ENCODE measurements around the gene ZNF518B. TPM values are rescaled to one million over a fixed set of nuclear protein-coding genes. Genes with fewer than 3 reads are reported as not detected.
"Not testable (repeated sequence)": the region's sequence is repeated elsewhere in the genome, so short reads cannot be mapped to it uniquely, and the experiment has no call there.

The ZNF518B gene
- total and polyA plus RNA-seq, 9 donors: 9.8 to 22.3 (median 13.9) TPM

DNA sequence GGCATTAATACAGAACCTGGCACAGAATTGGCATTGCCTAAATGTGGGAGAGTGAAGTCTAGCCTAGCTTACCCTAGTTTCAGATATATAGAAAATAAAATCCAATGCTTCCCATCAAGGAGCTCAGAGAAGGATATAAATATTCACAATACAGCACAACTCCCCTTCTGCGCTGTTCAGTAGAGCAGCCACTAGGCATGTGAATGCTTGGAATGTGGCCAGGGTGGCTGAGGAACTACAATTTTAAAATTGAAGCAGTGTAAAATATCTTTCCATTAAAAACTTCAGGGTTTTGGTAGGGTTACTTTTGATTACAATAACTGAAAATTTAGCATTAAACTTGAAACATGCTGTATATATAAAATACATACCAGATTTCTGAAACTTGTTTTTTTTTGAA is 19.5 kb downstream of the ZNF518B start:
- Histone ChIP-seq H3K27ac (ENCODE audit: low read length) (no peak overlapping the region), H3K4me3 (ENCODE audit: low read length) (no peak overlapping the region), H3K36me3 (ENCODE audit: control insufficient read depth, insufficient read depth, low read length) (no peaks in the 10 kb centered on the region), H3K27me3 (ENCODE audit: control insufficient read depth, insufficient read depth, low read length) (no peaks in the 10 kb centered on the region), H3K9me3 (replicated peaks; ENCODE audit: control insufficient read depth, low read depth, low read length) (peaks cover 7% of the 10 kb centered on the region), H3K4me1 (ENCODE audit: control insufficient read depth, insufficient read depth, low read length) (no peaks in the 10 kb centered on the region)
- no CpG with 5 or more reads among the region's 1 CpG for WGBS (ENCODE audit: insufficient coverage)
- DNase-seq: no peak

DNA sequence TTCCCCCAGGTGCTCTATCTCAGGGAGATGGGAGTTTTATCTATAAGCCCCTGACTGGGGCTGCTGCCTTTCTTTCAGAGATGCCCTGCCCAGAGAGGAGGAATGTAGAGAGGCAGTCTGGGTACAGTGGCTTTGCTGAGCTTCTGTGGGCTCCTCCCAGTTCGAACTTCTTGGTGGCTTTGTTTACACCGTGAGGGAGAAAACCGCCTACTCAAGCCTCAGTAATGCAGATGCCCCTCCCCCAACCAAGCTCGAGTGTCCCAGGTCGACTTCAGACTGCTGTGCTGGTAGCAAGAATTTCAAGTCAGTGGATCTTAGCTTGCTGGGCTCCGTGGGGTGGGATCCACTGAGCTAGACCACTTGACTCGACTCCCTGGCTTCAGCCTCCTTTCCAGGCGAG is 29.5 kb downstream of the ZNF518B start:
- not testable (repeated sequence) for H3K4me3 ChIP-seq (ENCODE audit: low read length); DNase-seq; H3K27ac ChIP-seq (ENCODE audit: low read length); H3K4me1 ChIP-seq (ENCODE audit: control insufficient read depth, insufficient read depth, low read length); H3K9me3 ChIP-seq (replicated peaks; ENCODE audit: control insufficient read depth, low read depth, low read length); H3K36me3 ChIP-seq (ENCODE audit: control insufficient read depth, insufficient read depth, low read length); H3K27me3 ChIP-seq (ENCODE audit: control insufficient read depth, insufficient read depth, low read length)
- 84% methylated on average over 8 of the region's 8 CpGs for WGBS (ENCODE audit: insufficient coverage)

DNA sequence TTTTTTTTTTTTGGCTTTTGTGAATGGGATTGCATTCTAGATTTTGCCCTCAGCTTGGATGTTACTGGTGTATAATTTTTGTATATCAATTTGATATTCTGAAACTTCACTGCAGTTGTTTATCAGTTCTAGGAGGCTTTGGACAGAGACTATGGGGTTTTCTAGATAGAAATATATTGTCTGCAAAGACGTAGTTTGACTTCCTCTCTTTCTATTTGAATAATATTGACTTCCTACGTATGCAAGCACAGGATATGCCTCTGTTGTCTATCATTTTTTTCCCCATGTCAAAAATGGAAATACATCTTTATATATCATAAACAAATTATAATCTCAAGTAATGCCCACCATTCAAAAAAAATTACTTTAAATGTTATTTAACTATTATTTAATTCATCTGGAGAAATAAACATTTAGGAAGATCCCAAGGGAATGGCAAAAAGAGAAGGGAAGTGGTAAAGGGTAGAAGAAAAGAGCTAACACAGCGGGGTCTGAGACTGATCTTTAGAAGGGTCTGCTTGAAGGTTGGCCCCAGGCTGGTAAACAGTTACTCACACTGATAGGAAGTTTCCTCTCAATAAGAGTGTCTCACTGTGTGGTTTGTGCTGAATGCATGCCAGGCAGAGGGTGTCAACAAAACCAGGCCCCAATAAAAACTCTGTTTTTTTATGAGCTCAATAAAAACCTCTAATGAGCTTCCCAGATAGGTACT is 35.7 kb downstream of the ZNF518B start:
- no peaks in the 10 kb centered on the region for H3K36me3 ChIP-seq (ENCODE audit: control insufficient read depth, insufficient read depth, low read length)
- WGBS (ENCODE audit: insufficient coverage): 17% methylated on average over 1 of the region's 3 CpGs
- no peak for DNase-seq
- no peaks in the 10 kb centered on the region for H3K4me1 ChIP-seq (ENCODE audit: control insufficient read depth, insufficient read depth, low read length)
- H3K27ac ChIP-seq (ENCODE audit: low read length): no peak overlapping the region
- no peak overlapping the region for H3K4me3 ChIP-seq (ENCODE audit: low read length)
- H3K27me3 ChIP-seq (ENCODE audit: control insufficient read depth, insufficient read depth, low read length): no peaks in the 10 kb centered on the region
- H3K9me3 ChIP-seq (replicated peaks; ENCODE audit: control insufficient read depth, low read depth, low read length): no peaks in the 10 kb centered on the region

DNA sequence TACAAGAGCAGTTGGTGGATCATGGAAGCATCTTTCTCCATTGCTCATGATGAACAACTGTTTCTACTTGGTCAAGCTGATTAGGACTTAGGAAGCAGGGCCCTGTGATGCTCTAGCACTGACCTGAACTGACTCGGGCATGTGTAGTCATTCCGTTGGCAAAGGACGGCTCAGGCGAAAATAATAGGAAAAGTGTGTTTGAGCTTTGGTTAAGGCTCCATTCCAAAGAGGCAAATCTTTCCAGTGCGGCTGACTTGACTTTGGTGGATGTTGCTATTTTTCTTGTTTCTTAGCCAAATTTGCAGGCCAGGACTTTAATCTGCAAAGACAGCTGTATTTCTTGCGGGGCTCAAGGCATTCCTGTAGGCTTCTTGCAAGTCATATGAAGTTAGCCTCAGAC is 39.5 kb downstream of the ZNF518B start:
- whole genome bisulfite sequencing (ENCODE audit: insufficient coverage): 78% methylated on average over 6 of the region's 6 CpGs
- Histone ChIP-seq H3K27ac (ENCODE audit: low read length) (no peak overlapping the region), H3K36me3 (ENCODE audit: control insufficient read depth, insufficient read depth, low read length) (no peaks in the 10 kb centered on the region), H3K9me3 (replicated peaks; ENCODE audit: control insufficient read depth, low read depth, low read length) (no peaks in the 10 kb centered on the region), H3K27me3 (ENCODE audit: control insufficient read depth, insufficient read depth, low read length) (no peaks in the 10 kb centered on the region), H3K4me1 (ENCODE audit: control insufficient read depth, insufficient read depth, low read length) (no peaks in the 10 kb centered on the region), H3K4me3 (ENCODE audit: low read length) (no peak overlapping the region)
- DNase-seq: no peak

DNA sequence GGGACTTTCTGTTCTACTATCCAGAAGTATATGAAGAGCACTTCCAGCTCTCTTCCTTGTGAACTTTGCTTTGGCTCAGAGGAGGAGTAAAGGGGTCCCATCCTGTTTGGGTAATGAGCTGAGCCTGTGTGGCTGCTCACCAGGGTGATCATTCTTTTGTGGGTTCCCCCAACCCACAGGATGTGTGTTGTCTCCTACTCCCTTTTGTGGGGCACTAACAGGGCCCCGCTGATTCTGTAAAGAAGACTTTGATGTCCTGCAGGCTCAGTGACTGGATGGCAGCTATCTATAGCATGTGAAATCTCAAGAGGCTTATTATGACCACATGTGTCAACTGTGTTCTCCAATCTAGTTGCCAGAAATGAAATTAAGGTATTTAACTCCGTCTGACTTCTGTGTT is 40.8 kb downstream of the ZNF518B start:
- no peaks in the 10 kb centered on the region for H3K36me3 ChIP-seq (ENCODE audit: control insufficient read depth, insufficient read depth, low read length)
- no peak overlapping the region for H3K4me3 ChIP-seq (ENCODE audit: low read length)
- DNase-seq: no peak
- WGBS (ENCODE audit: insufficient coverage): 75% methylated on average over 1 of the region's 2 CpGs
- no peaks in the 10 kb centered on the region for H3K4me1 ChIP-seq (ENCODE audit: control insufficient read depth, insufficient read depth, low read length)
- no peaks in the 10 kb centered on the region for H3K9me3 ChIP-seq (replicated peaks; ENCODE audit: control insufficient read depth, low read depth, low read length)
- H3K27me3 ChIP-seq (ENCODE audit: control insufficient read depth, insufficient read depth, low read length): no peaks in the 10 kb centered on the region
- H3K27ac ChIP-seq (ENCODE audit: low read length): no peak overlapping the region

DNA sequence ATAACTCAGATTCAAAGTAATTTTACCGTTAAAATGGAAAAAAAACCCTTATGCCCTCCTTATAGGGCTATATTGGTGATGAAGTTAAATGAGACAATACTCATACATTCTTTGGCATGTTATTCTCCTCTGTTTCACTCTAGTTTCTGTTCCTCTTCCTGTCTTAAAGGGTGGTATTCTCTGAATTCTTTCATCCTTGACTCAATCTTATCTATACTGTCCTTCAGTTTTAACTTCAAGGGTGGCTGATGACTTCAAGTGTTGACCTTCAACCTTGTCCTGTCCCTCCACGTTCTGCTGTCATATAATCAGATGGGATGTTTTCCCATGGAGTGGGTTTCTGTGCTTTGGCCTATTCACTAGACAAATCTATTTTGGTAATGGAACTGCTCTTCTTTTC is 44.0 kb downstream of the ZNF518B start:
- H3K4me1 ChIP-seq (ENCODE audit: control insufficient read depth, insufficient read depth, low read length): no peaks in the 10 kb centered on the region
- H3K27me3 ChIP-seq (ENCODE audit: control insufficient read depth, insufficient read depth, low read length): no peaks in the 10 kb centered on the region
- no peaks in the 10 kb centered on the region for H3K36me3 ChIP-seq (ENCODE audit: control insufficient read depth, insufficient read depth, low read length)
- H3K9me3 ChIP-seq (replicated peaks; ENCODE audit: control insufficient read depth, low read depth, low read length): no peaks in the 10 kb centered on the region
- H3K4me3 ChIP-seq (ENCODE audit: low read length): no peak overlapping the region
- H3K27ac ChIP-seq (ENCODE audit: low read length): no peak overlapping the region
- DNase-seq: no peak
- no CpG with 5 or more reads among the region's 2 CpGs for WGBS (ENCODE audit: insufficient coverage)

DNA sequence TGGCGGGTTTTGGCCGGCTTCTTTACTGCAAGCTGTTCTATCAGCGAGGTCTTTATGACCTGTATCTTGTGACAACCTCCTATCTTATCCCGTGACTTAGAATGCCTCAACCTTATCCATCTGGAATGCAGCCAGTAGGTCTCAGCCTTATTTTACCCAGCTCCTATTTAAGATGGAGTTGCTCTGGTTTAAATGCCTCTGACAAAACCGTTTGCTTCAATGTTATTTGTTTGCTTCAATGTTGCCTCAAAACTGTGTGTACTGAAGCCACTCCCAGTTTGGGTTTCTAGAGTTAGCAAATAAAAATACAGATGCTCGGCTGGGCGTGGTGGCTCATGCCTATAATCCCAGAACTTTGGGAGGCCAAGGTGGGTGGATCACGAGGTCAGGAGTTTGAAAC is 51.6 kb downstream of the ZNF518B start:
- no peaks in the 10 kb centered on the region for H3K9me3 ChIP-seq (replicated peaks; ENCODE audit: control insufficient read depth, low read depth, low read length)
- no peaks in the 10 kb centered on the region for H3K4me1 ChIP-seq (ENCODE audit: control insufficient read depth, insufficient read depth, low read length)
- no peak overlapping the region for H3K4me3 ChIP-seq (ENCODE audit: low read length)
- H3K27ac ChIP-seq (ENCODE audit: low read length): no peak overlapping the region
- H3K27me3 ChIP-seq (ENCODE audit: control insufficient read depth, insufficient read depth, low read length): no peaks in the 10 kb centered on the region
- WGBS (ENCODE audit: insufficient coverage): 84% methylated on average over 4 of the region's 8 CpGs
- H3K36me3 ChIP-seq (ENCODE audit: control insufficient read depth, insufficient read depth, low read length): no peaks in the 10 kb centered on the region
- DNase-seq: no peak

DNA sequence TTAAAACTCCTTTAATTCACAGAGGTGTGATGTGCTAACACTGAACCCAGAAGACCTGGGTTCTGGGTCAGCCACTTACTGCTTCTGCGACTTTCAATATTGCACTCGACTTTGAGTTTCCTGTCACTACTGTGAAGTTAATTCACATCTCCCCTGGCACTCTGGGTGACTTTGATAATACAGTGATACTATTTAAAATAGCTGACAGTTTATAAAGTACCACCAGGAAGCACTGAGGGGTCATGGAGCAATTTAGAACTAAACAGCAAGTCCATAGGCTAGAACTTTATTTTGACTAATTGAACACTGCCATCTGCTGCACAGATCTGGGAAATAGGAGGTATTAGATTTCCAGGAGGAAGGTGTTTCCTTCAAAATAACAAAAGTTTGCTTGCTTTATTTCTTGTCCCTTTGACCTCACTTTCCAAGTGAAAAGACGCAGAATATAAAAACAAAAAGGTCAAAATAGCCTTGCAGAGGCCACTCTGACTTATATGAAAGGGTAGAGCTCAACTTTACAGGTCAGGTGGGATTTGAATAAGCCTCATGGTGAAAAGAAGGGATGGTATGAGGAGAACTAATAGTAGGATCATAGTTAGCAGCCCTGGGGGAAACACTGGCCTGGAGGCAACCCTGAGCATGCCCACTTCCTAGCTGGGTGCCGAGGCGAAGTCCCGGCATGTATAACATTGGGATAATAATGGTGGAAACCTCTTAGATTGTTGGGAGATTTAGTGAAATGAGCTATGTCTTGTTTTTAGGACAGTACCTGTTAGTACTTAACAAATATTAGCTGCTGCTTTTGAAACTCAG is 53.4 kb downstream of the ZNF518B start:
- H3K27ac ChIP-seq (ENCODE audit: low read length): no peak overlapping the region
- H3K9me3 ChIP-seq (replicated peaks; ENCODE audit: control insufficient read depth, low read depth, low read length): no peaks in the 10 kb centered on the region
- H3K27me3 ChIP-seq (ENCODE audit: control insufficient read depth, insufficient read depth, low read length): no peaks in the 10 kb centered on the region
- no CpG with 5 or more reads among the region's 6 CpGs for WGBS (ENCODE audit: insufficient coverage)
- no peak overlapping the region for H3K4me3 ChIP-seq (ENCODE audit: low read length)
- H3K36me3 ChIP-seq (ENCODE audit: control insufficient read depth, insufficient read depth, low read length): no peaks in the 10 kb centered on the region
- no peaks in the 10 kb centered on the region for H3K4me1 ChIP-seq (ENCODE audit: control insufficient read depth, insufficient read depth, low read length)
- DNase-seq: peak; percentile 36

DNA sequence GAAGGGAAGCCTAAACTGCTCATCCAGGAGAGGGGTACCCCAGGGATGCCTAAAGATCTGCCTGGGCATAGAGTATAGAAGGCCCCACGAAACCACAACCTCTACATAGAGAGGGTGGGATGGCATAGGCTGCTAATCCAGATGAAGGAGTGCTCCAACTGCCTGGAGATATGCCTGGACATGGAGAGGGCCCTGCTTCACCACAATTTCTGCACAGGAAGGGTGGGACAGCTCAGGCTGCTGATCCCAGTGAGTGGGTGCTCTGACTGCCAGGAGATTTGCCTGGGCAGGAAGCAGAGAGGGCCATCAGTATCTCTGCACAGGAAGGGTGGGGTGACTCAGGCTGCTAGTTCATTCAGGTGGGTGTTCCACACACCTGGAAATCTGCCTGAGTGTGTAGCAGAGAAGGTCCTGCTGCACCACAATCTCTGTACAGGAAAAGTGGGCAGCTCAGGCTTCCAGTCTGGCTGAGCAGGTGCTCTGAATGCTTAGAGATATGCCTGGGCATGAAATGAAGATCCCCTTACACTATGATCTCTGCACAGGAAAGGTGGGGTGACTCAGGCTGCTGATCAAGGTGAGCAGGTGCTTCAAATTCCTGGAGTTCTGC is 61.1 kb downstream of the ZNF518B start:
- no CpG with 5 or more reads among the region's 1 CpG for WGBS (ENCODE audit: insufficient coverage)
- Histone ChIP-seq H3K36me3 (ENCODE audit: control insufficient read depth, insufficient read depth, low read length) (no peaks in the 10 kb centered on the region), H3K4me1 (ENCODE audit: control insufficient read depth, insufficient read depth, low read length) (no peaks in the 10 kb centered on the region), H3K27me3 (ENCODE audit: control insufficient read depth, insufficient read depth, low read length) (no peaks in the 10 kb centered on the region), H3K27ac (ENCODE audit: low read length) (no peak overlapping the region), H3K9me3 (replicated peaks; ENCODE audit: control insufficient read depth, low read depth, low read length) (no peaks in the 10 kb centered on the region), H3K4me3 (ENCODE audit: low read length) (no peak overlapping the region)
- no peak for DNase-seq
